ENCODE results near the gene STAT2. TPM values are rescaled to one million over a fixed set of nuclear protein-coding genes. Genes with fewer than 3 reads are reported as not detected.

The STAT2 gene
- polyA plus RNA-seq, 1 donor (not counting 4 experiments of a cell fraction or from before 2014, with no cell fraction given): 95.8 TPM

GRCh38 chr12:56326533-56326932, 33.4 kb downstream of the STAT2 start:
- TF ChIP-seq CTCF (optimal IDR thresholded peaks at IDR 0.05 in 1 of 3, IDR thresholded peaks at IDR 0.05 in 1 of 3, conservative IDR thresholded peaks at IDR 0.05 in 1 of 3; ENCODE audit: extremely low read depth in 1 of 3, insufficient read depth in 2 of 3, low read length in 3 of 3): no peak
- no peak for TF ChIP-seq EZH2 (IDR thresholded peaks at IDR 0.05; ENCODE audit: low read length)
- Histone ChIP-seq H4K20me1 (ENCODE audit: control insufficient read depth, extremely low read depth, insufficient read depth, low read length) (no peaks in the 10 kb centered on the region), H3K36me3 (ENCODE audit: control insufficient read depth in 2 of 2, extremely low read depth in 1 of 2, insufficient read depth in 2 of 2, low read length in 2 of 2) (peaks cover 13 to 26% of the 10 kb centered on the region in 2 experiments), H3K4me3 (ENCODE audit: control insufficient read depth in 2 of 3, extremely low read depth in 1 of 3, insufficient read depth in 2 of 3, low read depth in 1 of 3, low read length in 3 of 3) (no peak overlapping the region), H3K27ac (ENCODE audit: control insufficient read depth, insufficient read depth, low read length) (no peak overlapping the region), H3K9me1 (ENCODE audit: control insufficient read depth, extremely low read depth, insufficient read depth, low read length) (no peaks in the 10 kb centered on the region), H3K4me2 (ENCODE audit: control insufficient read depth, extremely low read depth, insufficient read depth, low read depth, low read length) (no peak overlapping the region), H3K9me3 (ENCODE audit: control insufficient read depth, low read depth, low read length) (no peaks in the 10 kb centered on the region), H3K79me2 (ENCODE audit: control insufficient read depth, insufficient read depth, low read length) (no peaks in the 10 kb centered on the region), H2AFZ (ENCODE audit: control insufficient read depth, low read length) (no peak overlapping the region), H3K4me1 (ENCODE audit: control insufficient read depth, extremely low read depth, insufficient read depth, low read length) (no peaks in the 10 kb centered on the region), H3K9ac (ENCODE audit: control insufficient read depth, extremely low read depth, insufficient read depth, low read length) (no peak overlapping the region), H3K27me3 (ENCODE audit: control insufficient read depth, extremely low read depth, insufficient read depth, low read length) (no peaks in the 10 kb centered on the region)
- no peak for FAIRE-seq
- dilution Hi-C loops (cut with MboI; ENCODE audit: extremely low pct_ligation_motif_present, low sequenced_read_pairs): no loop called here
- no peak for DNase-seq (ENCODE audit: low read depth, low spot score)

GRCh38 chr12:56326126-56326525, 33.8 kb downstream of the STAT2 start:
- no peaks in the 10 kb centered on the region for H3K27me3 ChIP-seq (ENCODE audit: control insufficient read depth, extremely low read depth, insufficient read depth, low read length)
- H2AFZ ChIP-seq (ENCODE audit: control insufficient read depth, low read length): no peak overlapping the region
- no peak overlapping the region for H3K27ac ChIP-seq (ENCODE audit: control insufficient read depth, insufficient read depth, low read length)
- no peaks in the 10 kb centered on the region for H3K9me3 ChIP-seq (ENCODE audit: control insufficient read depth, low read depth, low read length)
- FAIRE-seq (no peak), DNase-seq (ENCODE audit: low read depth, low spot score) (no peak)
- H3K4me2 ChIP-seq (ENCODE audit: control insufficient read depth, extremely low read depth, insufficient read depth, low read depth, low read length): no peak overlapping the region
- H3K9me1 ChIP-seq (ENCODE audit: control insufficient read depth, extremely low read depth, insufficient read depth, low read length): no peaks in the 10 kb centered on the region
- no peak overlapping the region for H3K9ac ChIP-seq (ENCODE audit: control insufficient read depth, extremely low read depth, insufficient read depth, low read length)
- TF ChIP-seq CTCF (optimal IDR thresholded peaks at IDR 0.05 in 1 of 3, IDR thresholded peaks at IDR 0.05 in 1 of 3, conservative IDR thresholded peaks at IDR 0.05 in 1 of 3; ENCODE audit: extremely low read depth in 1 of 3, insufficient read depth in 2 of 3, low read length in 3 of 3) (no peak), EZH2 (IDR thresholded peaks at IDR 0.05; ENCODE audit: low read length) (no peak)
- dilution Hi-C loops (cut with MboI; ENCODE audit: extremely low pct_ligation_motif_present, low sequenced_read_pairs): no loop called here
- peaks cover 13 to 26% of the 10 kb centered on the region in 2 experiments for H3K36me3 ChIP-seq (ENCODE audit: control insufficient read depth in 2 of 2, extremely low read depth in 1 of 2, insufficient read depth in 2 of 2, low read length in 2 of 2)
- H4K20me1 ChIP-seq (ENCODE audit: control insufficient read depth, extremely low read depth, insufficient read depth, low read length): no peaks in the 10 kb centered on the region
- H3K79me2 ChIP-seq (ENCODE audit: control insufficient read depth, insufficient read depth, low read length): no peaks in the 10 kb centered on the region
- H3K4me3 ChIP-seq (ENCODE audit: control insufficient read depth in 2 of 3, extremely low read depth in 1 of 3, insufficient read depth in 2 of 3, low read depth in 1 of 3, low read length in 3 of 3): no peak overlapping the region
- H3K4me1 ChIP-seq (ENCODE audit: control insufficient read depth, extremely low read depth, insufficient read depth, low read length): no peaks in the 10 kb centered on the region

All from keratinocyte (primary cell).